ENCODE measurements around the gene SGK2. TPM values are rescaled to one million over a fixed set of nuclear protein-coding genes. Genes with fewer than 3 reads are reported as not detected.

The SGK2 gene
- total and polyA plus RNA-seq, 2 of the 13 experiments (the other 11 are each of a cell fraction or from before 2014, with no cell fraction given) = 6.2 to 29.4 TPM

DNA sequence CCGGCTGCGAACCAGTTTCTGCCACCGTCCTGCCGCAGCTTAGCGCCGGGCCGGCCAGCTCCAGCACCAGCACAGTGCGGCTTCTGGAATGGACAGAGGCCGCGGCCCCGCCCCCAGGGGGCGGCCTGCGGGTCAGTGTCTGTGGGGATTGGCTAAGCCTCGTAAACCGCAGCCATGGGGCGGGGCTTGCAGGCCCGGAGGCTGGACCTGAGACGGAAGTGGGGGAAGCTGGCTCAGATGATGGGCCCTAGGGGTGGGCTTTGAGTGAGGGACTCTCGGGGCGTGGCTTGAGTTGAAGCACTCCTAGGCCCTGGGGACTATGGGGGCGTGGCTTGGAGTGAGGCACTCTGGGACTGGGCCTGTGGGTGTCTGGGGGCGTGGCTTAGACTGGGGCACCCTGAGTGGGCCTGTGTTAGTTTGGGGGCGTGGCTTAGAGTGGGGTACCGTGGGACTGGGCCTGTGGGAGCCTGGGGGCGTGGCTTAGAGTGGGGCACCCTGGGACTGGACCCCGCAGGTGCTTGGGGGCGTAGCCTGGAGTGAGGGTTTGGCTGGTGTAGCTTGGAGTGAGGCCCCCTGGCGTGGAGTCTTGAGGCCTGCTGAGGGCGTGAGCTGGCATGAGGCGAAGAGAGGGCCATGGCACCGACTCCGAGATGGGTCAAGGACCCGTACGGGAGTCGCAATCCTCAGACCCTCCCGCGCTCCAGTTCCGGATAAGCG lies 44.7 kb upstream of the SGK2 start (continued):
- TF ChIP-seq, protein P1, sequence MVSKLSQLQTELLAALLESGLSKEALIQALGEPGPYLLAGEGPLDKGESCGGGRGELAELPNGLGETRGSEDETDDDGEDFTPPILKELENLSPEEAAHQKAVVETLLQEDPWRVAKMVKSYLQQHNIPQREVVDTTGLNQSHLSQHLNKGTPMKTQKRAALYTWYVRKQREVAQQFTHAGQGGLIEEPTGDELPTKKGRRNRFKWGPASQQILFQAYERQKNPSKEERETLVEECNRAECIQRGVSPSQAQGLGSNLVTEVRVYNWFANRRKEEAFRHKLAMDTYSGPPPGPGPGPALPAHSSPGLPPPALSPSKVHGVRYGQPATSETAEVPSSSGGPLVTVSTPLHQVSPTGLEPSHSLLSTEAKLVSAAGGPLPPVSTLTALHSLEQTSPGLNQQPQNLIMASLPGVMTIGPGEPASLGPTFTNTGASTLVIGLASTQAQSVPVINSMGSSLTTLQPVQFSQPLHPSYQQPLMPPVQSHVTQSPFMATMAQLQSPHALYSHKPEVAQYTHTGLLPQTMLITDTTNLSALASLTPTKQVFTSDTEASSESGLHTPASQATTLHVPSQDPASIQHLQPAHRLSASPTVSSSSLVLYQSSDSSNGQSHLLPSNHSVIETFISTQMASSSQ (IDR thresholded peaks at IDR 0.05; ENCODE audit: low read depth) = no peak
- TF ChIP-seq, protein P1 (CRISPR knock-in tag; IDR thresholded peaks at IDR 0.05; ENCODE audit: borderline replicate concordance) = no peak; the same call in 1 of the 2 replicates
- TF ChIP-seq ZNF160 (CRISPR knock-in tag; IDR thresholded peaks at IDR 0.05) (no peak; the same call in 1 of the 2 replicates), ZNF674 (CRISPR knock-in tag; IDR thresholded peaks at IDR 0.05; ENCODE audit: low read depth) (no peak), ATF7-NPFF (CRISPR knock-in tag; IDR thresholded peaks at IDR 0.05; ENCODE audit: low read depth) (peak; percentile 56; the same call in 1 of the 2 replicates), ZNF296 (CRISPR knock-in tag; conservative IDR thresholded peaks at IDR 0.05) (0 out of 2 replicates have a peak, but pooled peaks have one; percentile 12), ZNF768 (CRISPR knock-in tag; IDR thresholded peaks at IDR 0.05) (peak; percentile 50; the same call in 1 of the 2 replicates), ZNF329 (CRISPR knock-in tag; IDR thresholded peaks at IDR 0.05; ENCODE audit: low read depth) (no peak), KLF15 (CRISPR knock-in tag; IDR thresholded peaks at IDR 0.05; ENCODE audit: borderline replicate concordance) (peak; percentile 59; the same call in 1 of the 2 replicates), MXD4 (CRISPR knock-in tag; IDR thresholded peaks at IDR 0.05) (no peak; the same call in 1 of the 2 replicates)
- TF ChIP-seq, protein P2, sequence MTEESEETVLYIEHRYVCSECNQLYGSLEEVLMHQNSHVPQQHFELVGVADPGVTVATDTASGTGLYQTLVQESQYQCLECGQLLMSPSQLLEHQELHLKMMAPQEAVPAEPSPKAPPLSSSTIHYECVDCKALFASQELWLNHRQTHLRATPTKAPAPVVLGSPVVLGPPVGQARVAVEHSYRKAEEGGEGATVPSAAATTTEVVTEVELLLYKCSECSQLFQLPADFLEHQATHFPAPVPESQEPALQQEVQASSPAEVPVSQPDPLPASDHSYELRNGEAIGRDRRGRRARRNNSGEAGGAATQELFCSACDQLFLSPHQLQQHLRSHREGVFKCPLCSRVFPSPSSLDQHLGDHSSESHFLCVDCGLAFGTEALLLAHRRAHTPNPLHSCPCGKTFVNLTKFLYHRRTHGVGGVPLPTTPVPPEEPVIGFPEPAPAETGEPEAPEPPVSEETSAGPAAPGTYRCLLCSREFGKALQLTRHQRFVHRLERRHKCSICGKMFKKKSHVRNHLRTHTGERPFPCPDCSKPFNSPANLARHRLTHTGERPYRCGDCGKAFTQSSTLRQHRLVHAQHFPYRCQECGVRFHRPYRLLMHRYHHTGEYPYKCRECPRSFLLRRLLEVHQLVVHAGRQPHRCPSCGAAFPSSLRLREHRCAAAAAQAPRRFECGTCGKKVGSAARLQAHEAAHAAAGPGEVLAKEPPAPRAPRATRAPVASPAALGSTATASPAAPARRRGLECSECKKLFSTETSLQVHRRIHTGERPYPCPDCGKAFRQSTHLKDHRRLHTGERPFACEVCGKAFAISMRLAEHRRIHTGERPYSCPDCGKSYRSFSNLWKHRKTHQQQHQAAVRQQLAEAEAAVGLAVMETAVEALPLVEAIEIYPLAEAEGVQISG (CRISPR knock-in tag; IDR thresholded peaks at IDR 0.05) = peak; percentile 25; the same call in 1 of the 2 replicates
- TF ChIP-seq, protein P3, sequence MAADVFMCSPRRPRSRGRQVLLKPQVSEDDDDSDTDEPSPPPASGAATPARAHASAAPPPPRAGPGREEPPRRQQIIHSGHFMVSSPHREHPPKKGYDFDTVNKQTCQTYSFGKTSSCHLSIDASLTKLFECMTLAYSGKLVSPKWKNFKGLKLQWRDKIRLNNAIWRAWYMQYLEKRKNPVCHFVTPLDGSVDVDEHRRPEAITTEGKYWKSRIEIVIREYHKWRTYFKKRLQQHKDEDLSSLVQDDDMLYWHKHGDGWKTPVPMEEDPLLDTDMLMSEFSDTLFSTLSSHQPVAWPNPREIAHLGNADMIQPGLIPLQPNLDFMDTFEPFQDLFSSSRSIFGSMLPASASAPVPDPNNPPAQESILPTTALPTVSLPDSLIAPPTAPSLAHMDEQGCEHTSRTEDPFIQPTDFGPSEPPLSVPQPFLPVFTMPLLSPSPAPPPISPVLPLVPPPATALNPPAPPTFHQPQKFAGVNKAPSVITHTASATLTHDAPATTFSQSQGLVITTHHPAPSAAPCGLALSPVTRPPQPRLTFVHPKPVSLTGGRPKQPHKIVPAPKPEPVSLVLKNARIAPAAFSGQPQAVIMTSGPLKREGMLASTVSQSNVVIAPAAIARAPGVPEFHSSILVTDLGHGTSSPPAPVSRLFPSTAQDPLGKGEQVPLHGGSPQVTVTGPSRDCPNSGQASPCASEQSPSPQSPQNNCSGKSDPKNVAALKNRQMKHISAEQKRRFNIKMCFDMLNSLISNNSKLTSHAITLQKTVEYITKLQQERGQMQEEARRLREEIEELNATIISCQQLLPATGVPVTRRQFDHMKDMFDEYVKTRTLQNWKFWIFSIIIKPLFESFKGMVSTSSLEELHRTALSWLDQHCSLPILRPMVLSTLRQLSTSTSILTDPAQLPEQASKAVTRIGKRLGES (CRISPR knock-in tag; IDR thresholded peaks at IDR 0.05; ENCODE audit: borderline replicate concordance) = no peak
- TF ChIP-seq, protein P4, sequence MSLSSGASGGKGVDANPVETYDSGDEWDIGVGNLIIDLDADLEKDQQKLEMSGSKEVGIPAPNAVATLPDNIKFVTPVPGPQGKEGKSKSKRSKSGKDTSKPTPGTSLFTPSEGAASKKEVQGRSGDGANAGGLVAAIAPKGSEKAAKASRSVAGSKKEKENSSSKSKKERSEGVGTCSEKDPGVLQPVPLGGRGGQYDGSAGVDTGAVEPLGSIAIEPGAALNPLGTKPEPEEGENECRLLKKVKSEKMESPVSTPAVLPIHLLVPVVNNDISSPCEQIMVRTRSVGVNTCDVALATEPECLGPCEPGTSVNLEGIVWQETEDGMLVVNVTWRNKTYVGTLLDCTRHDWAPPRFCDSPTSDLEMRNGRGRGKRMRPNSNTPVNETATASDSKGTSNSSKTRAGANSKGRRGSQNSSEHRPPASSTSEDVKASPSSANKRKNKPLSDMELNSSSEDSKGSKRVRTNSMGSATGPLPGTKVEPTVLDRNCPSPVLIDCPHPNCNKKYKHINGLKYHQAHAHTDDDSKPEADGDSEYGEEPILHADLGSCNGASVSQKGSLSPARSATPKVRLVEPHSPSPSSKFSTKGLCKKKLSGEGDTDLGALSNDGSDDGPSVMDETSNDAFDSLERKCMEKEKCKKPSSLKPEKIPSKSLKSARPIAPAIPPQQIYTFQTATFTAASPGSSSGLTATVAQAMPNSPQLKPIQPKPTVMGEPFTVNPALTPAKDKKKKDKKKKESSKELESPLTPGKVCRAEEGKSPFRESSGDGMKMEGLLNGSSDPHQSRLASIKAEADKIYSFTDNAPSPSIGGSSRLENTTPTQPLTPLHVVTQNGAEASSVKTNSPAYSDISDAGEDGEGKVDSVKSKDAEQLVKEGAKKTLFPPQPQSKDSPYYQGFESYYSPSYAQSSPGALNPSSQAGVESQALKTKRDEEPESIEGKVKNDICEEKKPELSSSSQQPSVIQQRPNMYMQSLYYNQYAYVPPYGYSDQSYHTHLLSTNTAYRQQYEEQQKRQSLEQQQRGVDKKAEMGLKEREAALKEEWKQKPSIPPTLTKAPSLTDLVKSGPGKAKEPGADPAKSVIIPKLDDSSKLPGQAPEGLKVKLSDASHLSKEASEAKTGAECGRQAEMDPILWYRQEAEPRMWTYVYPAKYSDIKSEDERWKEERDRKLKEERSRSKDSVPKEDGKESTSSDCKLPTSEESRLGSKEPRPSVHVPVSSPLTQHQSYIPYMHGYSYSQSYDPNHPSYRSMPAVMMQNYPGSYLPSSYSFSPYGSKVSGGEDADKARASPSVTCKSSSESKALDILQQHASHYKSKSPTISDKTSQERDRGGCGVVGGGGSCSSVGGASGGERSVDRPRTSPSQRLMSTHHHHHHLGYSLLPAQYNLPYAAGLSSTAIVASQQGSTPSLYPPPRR (CRISPR knock-in tag; IDR thresholded peaks at IDR 0.05; ENCODE audit: borderline replicate concordance) = no peak

Data from HepG2 (cell line).